Muscle layer of duodenum (tissue), 2 donors: ENCODE results near the gene ROBO3.
A peak's percentile ranks its signal among the peaks of the same experiment; 100 is the strongest.

ENCODE experiments used
- H3K27ac ChIP-seq: one replicate; pipeline ENCODE4 v1.7.0; 2013; ENCODE audit warnings: mild to moderate bottlenecking, low read length
- H3K27me3 ChIP-seq: one replicate; pipeline ENCODE4 v1.7.0; 2013; ENCODE audit warnings: low read depth, mild to moderate bottlenecking, control low read depth, low read length
- H3K36me3 ChIP-seq, 2 donors: one replicate each; pipeline ENCODE4 v1.7.0; 2013; ENCODE audit warnings: low read length in 2 of 2, control low read depth in 1 of 2, mild to moderate bottlenecking in 1 of 2; ENCODE audit not compliant: insufficient read depth in 2 of 2, control insufficient read depth in 1 of 2
- H3K4me1 ChIP-seq, 2 donors: one replicate each; pipeline ENCODE4 v1.7.0; 2013; ENCODE audit warnings: low read length in 2 of 2, mild to moderate bottlenecking in 2 of 2, control low read depth in 1 of 2, moderate library complexity in 1 of 2; ENCODE audit not compliant: insufficient read depth in 2 of 2, control insufficient read depth in 1 of 2
- H3K4me3 ChIP-seq, 2 donors: one replicate each; pipeline ENCODE4 v1.7.0; 2013; ENCODE audit warnings: low read length in 2 of 2, low read depth in 1 of 2, mild to moderate bottlenecking in 1 of 2
- H3K9me3 ChIP-seq, 2 donors: one replicate each; pipeline ENCODE4 v1.7.0; 2013; ENCODE audit warnings: low read length in 2 of 2, control low read depth in 1 of 2, mild to moderate bottlenecking in 1 of 2; ENCODE audit not compliant: control insufficient read depth in 1 of 2
- donor health status: healthy.

Gene ROBO3

GRCh38 chr11:124894606-124895430, 29.6 kb downstream of the ROBO3 start:
- H3K27ac ChIP-seq, result no peak overlapping the region
- H3K27me3 ChIP-seq, result no peaks in the 10 kb centered on the region
- no peaks in the 10 kb centered on the region for H3K4me1 ChIP-seq
- no peaks in the 10 kb centered on the region for H3K36me3 ChIP-seq
- H3K4me3 ChIP-seq, result no peak overlapping the region
- H3K9me3 ChIP-seq, result no peaks in the 10 kb centered on the region

- no peaks in the 10 kb centered on the region for H3K27me3 ChIP-seq
- H3K9me3 ChIP-seq, result no peaks in the 10 kb centered on the region
- H3K36me3 ChIP-seq, result no peaks in the 10 kb centered on the region
- no peaks in the 10 kb centered on the region for H3K4me1 ChIP-seq
- H3K27ac ChIP-seq, result no peak overlapping the region
- H3K4me3 ChIP-seq, result no peak overlapping the region
These were observed 30.3 kb downstream of the ROBO3 start for GRCh38 chr11:124895471-124895971.

GRCh38 chr11:124896071-124896750, 31.0 kb downstream of the ROBO3 start:
- H3K4me1 ChIP-seq, result no peaks in the 10 kb centered on the region
- H3K36me3 ChIP-seq, result no peaks in the 10 kb centered on the region
- H3K9me3 ChIP-seq, result no peaks in the 10 kb centered on the region
- H3K27ac ChIP-seq, result no peak overlapping the region
- H3K4me3 ChIP-seq, result no peak overlapping the region
- no peaks in the 10 kb centered on the region for H3K27me3 ChIP-seq

GRCh38 chr11:124896821-124897391, 31.7 kb downstream of the ROBO3 start:
- H3K27ac ChIP-seq, result no peak overlapping the region
- H3K9me3 ChIP-seq, result no peaks in the 10 kb centered on the region
- H3K4me3 ChIP-seq, result peak overlapping the region; percentile 25 to 31
- no peaks in the 10 kb centered on the region for H3K36me3 ChIP-seq
- H3K27me3 ChIP-seq, result no peaks in the 10 kb centered on the region
- no peaks in the 10 kb centered on the region for H3K4me1 ChIP-seq

- no peaks in the 10 kb centered on the region for H3K4me1 ChIP-seq
- peak within 1 kb of the TSS; percentile 25 to 31 for H3K4me3 ChIP-seq
- H3K27ac ChIP-seq, result peak within 1 kb of the TSS; percentile 45
- H3K27me3 ChIP-seq, result no peaks in the 10 kb centered on the region
- H3K9me3 ChIP-seq, result no peaks in the 10 kb centered on the region
- no peaks in the 10 kb centered on the region for H3K36me3 ChIP-seq
These were observed 32.5 kb downstream of the ROBO3 start, which contains the start of gene ROBO4 for GRCh38 chr11:124897674-124898262. ROBO4 (minus strand) TSS chr11:124897865; CDS start chr11:124897795, 70 bp downstream.

- H3K36me3 ChIP-seq, result no peaks in the 10 kb centered on the region
- no peaks in the 10 kb centered on the region for H3K27me3 ChIP-seq
- H3K27ac ChIP-seq, result no peak overlapping the region
- H3K9me3 ChIP-seq, result no peaks in the 10 kb centered on the region
- no peak overlapping the region for H3K4me3 ChIP-seq
- H3K4me1 ChIP-seq, result no peaks in the 10 kb centered on the region
These were observed 33.0 kb downstream of the ROBO3 start for GRCh38 chr11:124898263-124898680.

GRCh38 chr11:124898711-124899110, 33.5 kb downstream of the ROBO3 start:
- Histone ChIP-seq H3K4me3 (no peak overlapping the region), H3K36me3 (no peaks in the 10 kb centered on the region), H3K27ac (peak overlapping the region; percentile 27), H3K27me3 (no peaks in the 10 kb centered on the region), H3K9me3 (no peaks in the 10 kb centered on the region), H3K4me1 (no peaks in the 10 kb centered on the region)

- H3K27ac ChIP-seq, result peak overlapping the region; percentile 27
- no peaks in the 10 kb centered on the region for H3K9me3 ChIP-seq
- no peaks in the 10 kb centered on the region for H3K27me3 ChIP-seq
- no peaks in the 10 kb centered on the region for H3K36me3 ChIP-seq
- no peak overlapping the region for H3K4me3 ChIP-seq
- H3K4me1 ChIP-seq, result no peaks in the 10 kb centered on the region
These were observed 34.3 kb downstream of the ROBO3 start for GRCh38 chr11:124899383-124900145.

- H3K36me3 ChIP-seq, result no peaks in the 10 kb centered on the region
- no peak overlapping the region for H3K4me3 ChIP-seq
- H3K9me3 ChIP-seq, result no peaks in the 10 kb centered on the region
- no peaks in the 10 kb centered on the region for H3K4me1 ChIP-seq
- no peaks in the 10 kb centered on the region for H3K27me3 ChIP-seq
- H3K27ac ChIP-seq, result no peak overlapping the region
These were observed 35.2 kb downstream of the ROBO3 start for GRCh38 chr11:124900464-124900863.

GRCh38 chr11:124902616-124903015, 37.4 kb downstream of the ROBO3 start:
- no peaks in the 10 kb centered on the region for H3K9me3 ChIP-seq
- no peaks in the 10 kb centered on the region for H3K36me3 ChIP-seq
- no peak overlapping the region for H3K4me3 ChIP-seq
- H3K27me3 ChIP-seq, result no peaks in the 10 kb centered on the region
- no peaks in the 10 kb centered on the region for H3K4me1 ChIP-seq
- no peak overlapping the region for H3K27ac ChIP-seq
